Naive thymus-derived CD8-positive, alpha-beta T cell (primary cell): ENCODE measurements around the gene DROSHA. TPM values are rescaled to one million over a fixed set of nuclear protein-coding genes. Genes with fewer than 3 reads are reported as not detected.

Experiments
- ATAC-seq, 2 donors: fragments of 150-1000 bp; cut with Tn5 transposase in 1 of 2; sonication (Bioruptor Pico), chemical (Tn5 transposase) in 1 of 2; 1 replicate in 1 of 2; 2 replicates in 1 of 2; pipeline ENCODE4 v1.10.0; 2021; ENCODE audit warnings: mild to moderate bottlenecking in 2 of 2, moderate library complexity in 2 of 2
- POLR2A ChIA-PET: fragments of 350-600 bp; sonication (Branson Sonifier 250); formaldehyde crosslinking; loops from one replicate; lab custom pipeline; 2021; ENCODE audit warnings: antibody characterized with exemption; lab: Charles Lee
- DNase-seq, 10 donors: peaks; one replicate each; pipeline versions ENCODE4 v3.0.0 to v3.0.0-alpha.2; 2020 to 2022
- H3K27ac Mint-ChIP-seq, 10 donors: one replicate each; pipeline ENCODE4 v1.8.0; 2020 to 2022; ENCODE audit warnings: mild to moderate bottlenecking in 10 of 10, mixed read lengths in 10 of 10, moderate library complexity in 4 of 10, inconsistent platforms in 1 of 10
- H3K27me3 Mint-ChIP-seq, 5 donors: one replicate each; pipeline ENCODE4 v1.8.0; 2021 to 2022; ENCODE audit warnings: mixed read lengths in 5 of 5
- H3K36me3 Mint-ChIP-seq, 3 donors: one replicate each; pipeline ENCODE4 v1.8.0; 2020 to 2022; ENCODE audit warnings: mixed read lengths in 3 of 3, mild to moderate bottlenecking in 2 of 3, inconsistent platforms in 1 of 3
- H3K4me1 Mint-ChIP-seq, 4 donors: one replicate each; pipeline ENCODE4 v1.8.0; 2021 to 2022; ENCODE audit warnings: mixed read lengths in 4 of 4
- H3K4me3 Mint-ChIP-seq, 10 donors: one replicate each; pipeline ENCODE4 v1.8.0; 2020 to 2022; ENCODE audit warnings: mild to moderate bottlenecking in 10 of 10, mixed read lengths in 10 of 10, moderate library complexity in 6 of 10, inconsistent platforms in 1 of 10
- H3K9me3 Mint-ChIP-seq, 9 donors: one replicate each; pipeline ENCODE4 v1.8.0; 2020 to 2022; ENCODE audit warnings: mixed read lengths in 9 of 9, mild to moderate bottlenecking in 3 of 9, inconsistent platforms in 1 of 9, moderate library complexity in 1 of 9
- polyA plus RNA-seq, 3 donors: library from polyadenylated mRNA; unstranded; fragments of 300-500 nt; fragmentation: Illumina TruSeq; gene quantifications; one replicate each; pipeline ENCODE4 v1.2.3, GENCODE V29; 2021
- total RNA-seq, 8 experiments: library from RNA in 2 of 8; stranded (reverse) in 2 of 8; gene quantifications; one replicate each; pipeline ENCODE4 v1.2.3 and lab custom pipeline; 2021 to 2026

Gene DROSHA
- total and polyA plus RNA-seq, 5 experiments from 2014 or later, result 13.5 to 72.7 (median 25.0) TPM

DNA sequence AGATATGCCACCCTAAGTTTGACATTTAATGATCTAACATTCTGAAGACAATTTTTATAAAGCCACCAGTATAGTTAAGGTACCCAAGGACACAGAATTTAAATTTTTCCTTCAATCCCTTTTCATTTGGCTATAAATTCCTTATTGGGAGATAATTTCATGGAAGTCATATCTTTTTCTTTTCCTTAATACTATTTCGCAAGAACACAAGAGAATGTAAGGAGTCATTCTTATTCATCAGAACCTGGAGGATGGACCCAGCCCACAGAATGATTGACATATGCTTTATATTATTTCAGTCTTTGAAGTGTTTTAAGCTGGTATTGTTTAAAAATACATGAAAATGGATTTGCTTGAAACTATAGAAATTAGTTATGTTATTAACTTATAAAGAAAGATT is 79.6 kb downstream of the DROSHA start:
- no peak overlapping the region for H3K4me3 Mint-ChIP-seq
- POLR2A ChIA-PET, result no interaction called here
- no peak for ATAC-seq
- H3K9me3 Mint-ChIP-seq, result peaks cover 0 to 23% (median 14%) of the 10 kb centered on the region in 9 donors
- H3K27me3 Mint-ChIP-seq, result no peaks in the 10 kb centered on the region
- H3K36me3 Mint-ChIP-seq, result peaks cover 50 to 84% (median 79%) of the 10 kb centered on the region in 3 donors
- peak overlapping the region in 2 of 10 donors; percentile 11 to 49 for H3K27ac Mint-ChIP-seq
- DNase-seq, result no peak
- H3K4me1 Mint-ChIP-seq, result peaks cover 0 to 4% (median 2%) of the 10 kb centered on the region in 4 donors

DNA sequence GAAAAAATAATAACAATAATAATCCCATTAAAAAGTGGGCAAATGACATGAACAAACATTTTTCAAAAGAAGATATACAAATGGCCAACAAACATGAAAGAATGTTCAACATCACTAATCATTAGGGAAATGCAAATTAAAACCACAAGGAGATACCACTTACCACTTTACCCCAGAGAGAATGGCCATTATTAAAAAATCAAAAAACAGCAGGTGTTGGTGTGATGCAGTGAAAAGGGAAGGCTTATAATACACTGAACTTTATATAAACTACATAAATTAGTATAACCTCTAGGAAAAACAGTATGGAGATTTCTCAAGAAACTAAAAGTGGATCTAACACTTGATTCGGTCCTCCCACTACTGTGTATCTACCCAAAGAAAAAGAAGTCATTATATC is 81.9 kb downstream of the DROSHA start:
- DNase-seq (no peak), ATAC-seq (no peak)
- Mint-ChIP-seq H3K4me1 (peaks cover 0 to 7% (median 4%) of the 10 kb centered on the region in 4 donors), H3K36me3 (peaks cover 45 to 86% (median 75%) of the 10 kb centered on the region in 3 donors), H3K27ac (no peak overlapping the region), H3K27me3 (no peaks in the 10 kb centered on the region), H3K4me3 (no peak overlapping the region), H3K9me3 (peaks cover 0 to 4% (median 1%) of the 10 kb centered on the region in 9 donors)
- POLR2A ChIA-PET, result no interaction called here

DNA sequence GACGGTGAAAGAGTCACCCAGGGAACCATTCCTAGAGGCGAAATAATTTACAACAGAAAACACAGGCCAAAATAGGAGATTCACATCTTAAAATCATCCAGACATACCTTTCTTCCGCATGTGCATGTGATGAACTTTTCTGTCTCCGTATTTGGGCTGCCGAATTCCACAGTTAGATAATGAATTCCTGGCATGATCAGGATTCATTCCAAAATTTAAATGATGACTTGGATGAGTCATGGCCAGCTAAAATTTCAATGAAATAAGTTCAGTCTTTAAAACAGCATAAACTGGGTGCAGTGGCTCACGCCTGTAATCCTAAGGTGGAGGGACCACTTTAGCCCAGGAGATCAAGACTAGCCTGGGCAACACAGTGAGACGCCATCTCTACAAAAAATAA is 82.7 kb downstream of the DROSHA start:
- Mint-ChIP-seq H3K27me3 (no peaks in the 10 kb centered on the region), H3K27ac (no peak overlapping the region), H3K9me3 (peaks cover 0 to 3% (median 0%) of the 10 kb centered on the region in 9 donors), H3K4me3 (no peak overlapping the region), H3K4me1 (peaks cover 0 to 11% (median 4%) of the 10 kb centered on the region in 4 donors), H3K36me3 (peaks cover 44 to 91% (median 80%) of the 10 kb centered on the region in 3 donors)
- POLR2A ChIA-PET, result no interaction called here
- DNase-seq (no peak), ATAC-seq (no peak)

DNA sequence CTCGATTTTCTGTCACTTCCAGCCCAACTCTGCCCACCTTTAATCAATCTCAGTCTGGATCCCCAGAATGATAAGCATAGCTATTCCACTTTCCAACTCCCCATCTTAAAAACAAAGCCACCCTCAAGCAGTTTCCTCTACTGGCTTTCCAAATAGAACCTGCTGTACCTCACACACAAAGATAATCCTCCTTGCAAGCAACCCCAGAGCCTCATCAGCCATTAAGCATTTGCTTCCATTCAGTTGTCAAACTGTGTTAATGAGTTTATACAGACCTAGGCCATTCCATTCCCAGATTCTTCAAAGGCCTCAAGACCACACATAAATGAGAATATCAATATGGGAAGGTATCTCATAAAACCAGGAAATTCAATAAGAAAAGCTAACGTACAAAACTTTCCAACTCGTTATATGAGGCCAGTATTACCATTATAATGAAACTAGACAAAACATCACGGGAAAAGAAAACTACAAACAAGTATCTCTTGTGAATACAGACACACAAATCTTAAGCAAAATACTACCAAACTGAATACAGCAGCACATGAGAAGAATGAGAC is 86.8 kb downstream of the DROSHA start:
- Mint-ChIP-seq H3K4me3 (no peak overlapping the region), H3K4me1 (peaks cover 0 to 16% (median under 1%) of the 10 kb centered on the region in 4 donors), H3K36me3 (peaks cover 39 to 88% (median 71%) of the 10 kb centered on the region in 3 donors), H3K9me3 (no peaks in the 10 kb centered on the region), H3K27me3 (no peaks in the 10 kb centered on the region), H3K27ac (peak overlapping the region in 1 of 10 donors; percentile 53)
- no peak for DNase-seq
- no peak for ATAC-seq
- POLR2A ChIA-PET, result no interaction called here

DNA sequence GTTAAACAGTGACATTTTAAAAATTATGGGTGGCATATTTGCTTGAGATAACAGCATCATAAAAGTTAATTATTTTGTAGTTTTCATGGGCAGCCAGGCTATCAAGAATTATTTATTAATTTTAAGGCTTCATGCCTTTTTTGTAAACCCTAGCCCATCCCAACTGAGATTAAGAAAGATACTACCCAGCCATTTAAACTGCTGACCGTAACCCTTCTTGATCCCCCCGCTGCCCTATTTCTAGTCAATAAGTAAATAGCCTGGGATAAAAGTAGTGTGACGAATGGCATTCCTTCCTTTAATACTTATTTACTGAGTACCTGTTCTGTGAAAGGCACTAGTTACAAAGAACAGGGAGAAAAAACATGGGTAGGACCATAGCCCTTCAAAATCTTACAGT is 88.3 kb downstream of the DROSHA start:
- POLR2A ChIA-PET, result no interaction called here
- Mint-ChIP-seq H3K27me3 (no peaks in the 10 kb centered on the region), H3K27ac (no peak overlapping the region), H3K4me3 (no peak overlapping the region), H3K4me1 (peaks cover 0 to 16% (median under 1%) of the 10 kb centered on the region in 4 donors), H3K36me3 (peaks cover 35 to 86% (median 58%) of the 10 kb centered on the region in 3 donors), H3K9me3 (no peaks in the 10 kb centered on the region)
- ATAC-seq, result no peak
- DNase-seq, result no peak

DNA sequence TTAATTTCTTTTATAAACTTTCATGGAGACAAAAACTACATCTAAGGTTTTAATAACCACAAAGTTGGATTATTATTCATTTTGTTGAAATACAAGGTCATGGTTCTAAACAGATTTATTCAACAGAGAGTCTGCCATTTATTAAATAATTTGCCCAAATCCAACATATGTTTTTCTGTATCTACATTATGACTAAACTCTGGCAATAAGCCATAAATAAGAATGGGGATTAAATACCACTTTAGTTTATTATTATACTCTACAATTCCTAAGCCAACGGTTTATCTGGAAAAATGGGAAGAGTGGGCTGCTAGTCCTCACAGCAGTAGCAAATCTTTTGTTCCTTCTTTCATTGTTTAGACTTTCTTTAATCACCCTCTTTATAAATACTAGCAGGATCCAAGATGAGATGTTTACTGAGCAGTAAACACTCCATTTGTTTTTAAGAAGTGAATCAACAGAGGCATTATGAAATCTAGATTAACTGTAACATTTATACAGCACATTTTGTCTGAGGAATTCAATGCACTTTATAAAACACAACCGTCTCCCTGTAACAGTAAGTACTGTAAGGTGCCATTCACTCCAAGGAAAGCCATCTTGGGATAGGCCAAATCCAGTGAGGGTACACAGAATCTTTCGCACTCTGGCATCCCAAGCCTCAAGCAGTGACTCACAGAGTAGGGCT is 89.7 kb downstream of the DROSHA start:
- DNase-seq (no peak), ATAC-seq (no peak)
- Mint-ChIP-seq H3K36me3 (peaks cover 28 to 86% (median 55%) of the 10 kb centered on the region in 3 donors), H3K9me3 (no peaks in the 10 kb centered on the region), H3K27me3 (no peaks in the 10 kb centered on the region), H3K4me1 (peaks cover 0 to 16% (median under 1%) of the 10 kb centered on the region in 4 donors), H3K27ac (no peak overlapping the region), H3K4me3 (no peak overlapping the region)
- POLR2A ChIA-PET, result no interaction called here

DNA sequence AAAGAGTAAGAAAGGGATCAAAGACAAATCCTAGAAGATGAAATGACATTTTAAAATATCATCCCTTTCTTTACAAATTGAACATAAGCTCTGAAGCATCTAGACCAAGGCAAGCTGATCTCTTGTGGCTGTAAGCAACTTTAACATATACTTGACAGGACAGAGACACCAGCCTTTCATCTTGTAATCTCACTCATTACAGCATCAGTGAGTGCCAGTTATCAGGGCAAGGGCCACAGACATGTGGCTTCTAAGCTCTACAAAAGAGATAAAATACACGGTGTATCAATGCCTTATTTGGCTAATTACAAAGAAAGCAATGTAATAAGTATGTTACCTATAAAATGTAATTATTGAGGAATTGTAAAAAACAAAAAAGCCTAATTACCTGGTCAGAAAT is 95.0 kb downstream of the DROSHA start:
- Mint-ChIP-seq H3K4me3 (no peak overlapping the region), H3K27me3 (no peaks in the 10 kb centered on the region), H3K27ac (no peak overlapping the region), H3K9me3 (no peaks in the 10 kb centered on the region), H3K4me1 (no peaks in the 10 kb centered on the region), H3K36me3 (peaks cover 26 to 85% (median 48%) of the 10 kb centered on the region in 3 donors)
- no peak for DNase-seq
- ATAC-seq, result no peak
- POLR2A ChIA-PET, result interaction anchor here (0.7 kb wide), 1 partner anchor 11 kb away, joined by 7 read pairs; no protein-coding TSS in a partner anchor

DNA sequence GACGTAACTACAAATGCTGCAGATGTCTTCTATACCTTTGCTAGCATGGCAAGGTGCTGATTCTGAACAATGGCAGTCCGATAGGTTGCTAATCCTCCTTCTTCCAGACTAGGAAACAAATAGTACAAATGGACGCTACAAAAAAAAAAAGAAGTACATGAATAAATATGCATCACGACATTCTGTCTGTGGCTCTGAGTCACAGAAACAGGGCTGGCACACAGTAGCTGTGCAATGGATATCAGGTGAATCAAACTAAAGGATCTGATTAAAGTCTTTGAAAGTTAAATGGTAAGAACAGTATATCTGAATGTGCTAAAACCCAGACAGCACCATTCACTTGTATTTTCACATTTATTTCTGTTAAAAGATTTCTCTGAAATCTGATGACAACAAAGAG is 96.2 kb downstream of the DROSHA start:
- POLR2A ChIA-PET, result no interaction called here
- Mint-ChIP-seq H3K36me3 (peaks cover 30 to 88% (median 52%) of the 10 kb centered on the region in 3 donors), H3K27me3 (no peaks in the 10 kb centered on the region), H3K4me1 (no peaks in the 10 kb centered on the region), H3K9me3 (no peaks in the 10 kb centered on the region), H3K4me3 (no peak overlapping the region), H3K27ac (no peak overlapping the region)
- DNase-seq (no peak), ATAC-seq (no peak)

DNA sequence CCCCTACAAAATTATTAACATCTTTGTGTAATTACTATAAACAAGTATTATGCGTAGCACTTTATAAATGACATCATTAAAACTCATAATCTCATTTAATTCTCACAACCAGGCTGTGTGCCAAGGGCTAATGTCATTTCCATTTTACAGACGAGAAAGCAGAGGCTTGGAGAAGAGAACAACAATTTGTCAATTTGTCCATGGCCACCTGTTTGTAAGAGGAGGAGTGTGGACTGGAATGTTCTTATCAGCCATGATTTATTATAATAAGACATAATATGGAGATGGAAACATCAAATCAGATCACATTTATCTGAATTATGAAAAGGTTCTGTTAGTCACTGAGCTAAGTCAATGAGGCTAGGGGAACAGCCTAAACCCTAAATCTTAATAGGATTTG is 97.0 kb downstream of the DROSHA start:
- no peaks in the 10 kb centered on the region for H3K9me3 Mint-ChIP-seq
- H3K27me3 Mint-ChIP-seq, result no peaks in the 10 kb centered on the region
- POLR2A ChIA-PET, result no interaction called here
- ATAC-seq (no peak), DNase-seq (no peak)
- H3K36me3 Mint-ChIP-seq, result peaks cover 30 to 95% (median 56%) of the 10 kb centered on the region in 3 donors
- H3K4me3 Mint-ChIP-seq, result no peak overlapping the region
- H3K4me1 Mint-ChIP-seq, result peaks cover 0 to 3% (median 0%) of the 10 kb centered on the region in 4 donors
- H3K27ac Mint-ChIP-seq, result no peak overlapping the region

DNA sequence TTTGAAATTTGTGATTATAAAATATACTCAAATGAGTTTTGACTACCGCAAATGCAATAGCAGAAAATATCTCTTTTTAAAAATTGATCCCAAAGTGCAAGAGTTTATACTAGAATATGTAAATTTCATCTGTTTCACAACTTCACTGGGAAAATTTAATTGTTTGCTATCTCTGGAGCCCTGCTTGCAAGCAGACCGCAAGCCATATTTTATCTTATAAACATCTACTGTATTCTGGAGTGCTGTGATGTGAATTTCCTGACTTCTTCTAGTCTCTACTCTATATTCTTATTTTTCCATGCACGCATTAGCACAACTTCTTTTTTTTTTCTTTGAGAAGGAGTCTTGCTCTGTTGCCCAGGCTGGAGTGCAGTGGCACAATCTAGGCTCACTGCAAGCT is 98.7 kb downstream of the DROSHA start:
- Mint-ChIP-seq H3K4me3 (no peak overlapping the region), H3K4me1 (peaks cover 0 to 3% (median 0%) of the 10 kb centered on the region in 4 donors), H3K36me3 (peaks cover 24 to 92% (median 54%) of the 10 kb centered on the region in 3 donors), H3K27me3 (no peaks in the 10 kb centered on the region), H3K27ac (no peak overlapping the region), H3K9me3 (no peaks in the 10 kb centered on the region)
- DNase-seq, result no peak
- no peak for ATAC-seq
- POLR2A ChIA-PET, result no interaction called here

DNA sequence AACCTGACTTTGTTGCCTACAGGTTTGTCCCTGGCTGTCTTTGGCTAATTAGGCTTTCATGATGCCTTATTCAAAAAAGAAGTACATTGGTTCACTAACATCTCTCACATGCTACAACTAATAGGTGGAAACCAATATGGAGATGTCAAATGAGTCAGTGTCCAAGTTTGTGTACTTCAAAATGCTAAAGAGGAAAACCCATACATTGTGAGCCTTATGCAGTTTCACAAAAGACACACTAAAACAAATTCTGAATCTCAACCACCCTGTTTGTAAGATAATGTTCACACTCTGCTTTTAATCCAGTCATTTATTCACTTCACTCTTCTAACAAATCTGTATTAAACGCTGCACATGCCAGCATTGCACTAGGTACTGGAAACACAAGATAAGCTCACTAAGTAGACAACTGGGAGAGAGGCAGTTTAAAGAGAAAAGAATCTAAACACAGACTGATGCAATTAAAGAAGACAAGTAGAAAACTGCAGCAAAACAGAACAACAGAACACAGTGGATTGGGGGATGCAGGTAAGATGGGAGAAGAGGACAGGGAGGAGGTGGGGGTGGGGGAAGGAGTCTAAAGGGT is 104.1 kb downstream of the DROSHA start:
- no peak overlapping the region for H3K4me3 Mint-ChIP-seq
- no peaks in the 10 kb centered on the region for H3K27me3 Mint-ChIP-seq
- peaks cover 8 to 86% (median 45%) of the 10 kb centered on the region in 3 donors for H3K36me3 Mint-ChIP-seq
- POLR2A ChIA-PET, result no interaction called here
- DNase-seq (no peak), ATAC-seq (no peak)
- peak overlapping the region in 2 of 10 donors; percentile 31 to 70 for H3K27ac Mint-ChIP-seq
- peaks cover 0 to 3% (median 0%) of the 10 kb centered on the region in 4 donors for H3K4me1 Mint-ChIP-seq
- no peaks in the 10 kb centered on the region for H3K9me3 Mint-ChIP-seq

DNA sequence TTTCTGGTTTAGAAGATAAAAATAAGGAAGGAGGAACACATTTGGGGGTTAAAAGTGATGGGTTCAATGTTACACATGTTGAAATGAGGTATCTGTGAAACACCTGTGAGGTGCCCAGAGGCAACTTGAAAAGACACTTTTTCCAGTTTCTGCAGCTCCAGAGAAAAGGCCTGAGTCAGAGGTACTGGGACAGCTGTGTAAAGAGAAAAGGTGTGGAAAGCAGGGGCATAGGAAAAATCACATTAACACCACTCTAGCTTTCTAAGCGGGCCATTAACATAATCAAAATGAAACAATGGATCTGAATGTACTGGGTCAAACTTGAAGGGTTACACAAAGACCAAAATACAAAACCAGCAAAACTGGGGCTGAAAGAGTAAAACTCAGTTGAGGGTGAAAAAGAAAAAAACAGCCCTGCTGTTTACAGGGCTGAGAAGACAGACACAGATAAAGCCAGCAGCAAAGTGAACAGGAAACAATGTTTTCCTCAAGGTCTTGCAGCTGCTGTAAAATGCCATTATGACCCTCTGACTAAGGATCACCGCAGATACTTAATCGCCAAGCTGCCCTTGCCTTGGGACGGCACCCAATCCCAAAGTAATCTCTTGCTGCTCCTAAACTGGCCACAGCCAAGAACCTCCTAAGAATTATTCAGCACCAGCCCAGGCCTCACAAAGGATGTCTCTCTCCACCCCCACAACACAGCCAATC is 104.7 kb downstream of the DROSHA start:
- ATAC-seq (no peak), DNase-seq (no peak)
- Mint-ChIP-seq H3K27ac (no peak overlapping the region), H3K4me3 (no peak overlapping the region), H3K9me3 (no peaks in the 10 kb centered on the region), H3K27me3 (no peaks in the 10 kb centered on the region), H3K4me1 (peaks cover 0 to 3% (median 0%) of the 10 kb centered on the region in 4 donors), H3K36me3 (peaks cover 8 to 86% (median 45%) of the 10 kb centered on the region in 3 donors)
- POLR2A ChIA-PET, result no interaction called here
